ENCODE measurements around the gene PRR20E. TPM values are rescaled to one million over a fixed set of nuclear protein-coding genes. Genes with fewer than 3 reads are reported as not detected.

Gene PRR20E
- total RNA-seq, 2 experiments from 2014 or later = not detected

DNA sequence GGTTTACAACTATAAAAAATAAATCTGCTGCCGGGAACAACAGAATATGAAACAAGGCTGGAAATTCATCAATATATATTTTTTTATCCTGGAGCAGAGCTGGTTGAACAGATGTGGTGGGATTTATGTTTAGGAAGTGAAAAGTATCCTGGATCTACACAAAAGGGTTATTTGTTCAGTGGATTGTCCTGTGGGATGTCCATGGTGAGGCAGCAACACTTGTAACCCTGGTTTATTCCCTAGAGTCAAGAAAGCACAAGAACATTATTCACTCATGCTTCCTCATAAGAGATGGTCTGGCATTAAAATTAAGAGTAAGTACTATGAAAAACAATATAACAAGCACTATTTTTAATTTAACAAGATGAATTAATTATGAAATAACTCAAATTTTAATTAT is 46.0 kb downstream of the PRR20E start:
- CTCF ChIA-PET = interaction anchor here (0.6 kb wide), 1 partner anchor 598 kb away, joined by 4 read pairs; no protein-coding TSS in a partner anchor

More for the DNA sequence above, 46.0 kb downstream of the PRR20E start:
- Mint-ChIP-seq H3K9me3 (peaks cover 4% of the 10 kb centered on the region), H3K36me3 (ENCODE audit: low read depth) (no peaks in the 10 kb centered on the region), H3K4me1 (ENCODE audit: low read depth) (no peaks in the 10 kb centered on the region), H3K4me3 (no peak overlapping the region), H3K27me3 (ENCODE audit: low read depth) (no peaks in the 10 kb centered on the region), H3K27ac (no peak overlapping the region)
- intact Hi-C loops (cut with micrococcal nuclease) = no loop called here
- no peak for DNase-seq

Other genes starting within 250 kb of the PRR20E start
- gene PRR20A, start 26.3 kb upstream of the PRR20E start, total RNA-seq = not detected
- gene PRR20B, start 19.7 kb upstream of the PRR20E start, total RNA-seq = not detected
- not detected for gene PRR20C, start 13.1 kb upstream of the PRR20E start, total RNA-seq
- not detected for gene PRR20D, start 6.6 kb upstream of the PRR20E start, total RNA-seq